Measurements from ENCODE around the gene BTBD18.

Gene BTBD18

DNA sequence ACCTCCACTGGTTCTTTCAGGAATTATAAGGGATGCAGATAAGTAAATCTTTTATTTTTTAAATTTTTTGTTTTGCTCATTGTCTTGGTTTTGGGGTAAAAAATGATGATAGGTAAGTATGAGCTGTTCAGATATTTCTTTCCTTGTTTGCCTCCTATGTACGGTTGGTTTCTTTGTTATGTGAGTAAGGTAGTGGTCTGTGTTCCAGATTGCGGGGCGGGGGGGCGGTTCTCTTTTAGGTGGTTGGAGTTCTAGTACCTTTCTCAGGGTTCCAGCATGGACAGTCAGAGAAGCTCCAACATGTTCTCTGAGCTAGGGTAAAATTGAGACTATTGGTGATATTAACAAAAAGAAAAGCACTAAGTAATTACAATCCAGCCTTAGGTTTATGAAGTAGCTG, 12.4 kb upstream of the BTBD18 start:
- peak overlapping the region; percentile 3 for H3K27ac ChIP-seq
- peak overlapping the region; percentile 72 for H3K4me3 ChIP-seq (ENCODE audit: low read depth, low read length)
- no peaks in the 10 kb centered on the region for H3K27me3 ChIP-seq (replicated peaks)
- in situ Hi-C loops (cut with HindIII; ENCODE audit: low pct_ligation_motif_present, low sequenced_read_pairs), result no loop called here
- DNase-seq, result no peak
- TF ChIP-seq, protein P1, sequence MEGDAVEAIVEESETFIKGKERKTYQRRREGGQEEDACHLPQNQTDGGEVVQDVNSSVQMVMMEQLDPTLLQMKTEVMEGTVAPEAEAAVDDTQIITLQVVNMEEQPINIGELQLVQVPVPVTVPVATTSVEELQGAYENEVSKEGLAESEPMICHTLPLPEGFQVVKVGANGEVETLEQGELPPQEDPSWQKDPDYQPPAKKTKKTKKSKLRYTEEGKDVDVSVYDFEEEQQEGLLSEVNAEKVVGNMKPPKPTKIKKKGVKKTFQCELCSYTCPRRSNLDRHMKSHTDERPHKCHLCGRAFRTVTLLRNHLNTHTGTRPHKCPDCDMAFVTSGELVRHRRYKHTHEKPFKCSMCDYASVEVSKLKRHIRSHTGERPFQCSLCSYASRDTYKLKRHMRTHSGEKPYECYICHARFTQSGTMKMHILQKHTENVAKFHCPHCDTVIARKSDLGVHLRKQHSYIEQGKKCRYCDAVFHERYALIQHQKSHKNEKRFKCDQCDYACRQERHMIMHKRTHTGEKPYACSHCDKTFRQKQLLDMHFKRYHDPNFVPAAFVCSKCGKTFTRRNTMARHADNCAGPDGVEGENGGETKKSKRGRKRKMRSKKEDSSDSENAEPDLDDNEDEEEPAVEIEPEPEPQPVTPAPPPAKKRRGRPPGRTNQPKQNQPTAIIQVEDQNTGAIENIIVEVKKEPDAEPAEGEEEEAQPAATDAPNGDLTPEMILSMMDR (IDR thresholded peaks at IDR 0.05; ENCODE audit: low read depth, low read length, missing control alignments), result no peak
- H3K36me3 ChIP-seq (replicated peaks), result no peaks in the 10 kb centered on the region

DNA sequence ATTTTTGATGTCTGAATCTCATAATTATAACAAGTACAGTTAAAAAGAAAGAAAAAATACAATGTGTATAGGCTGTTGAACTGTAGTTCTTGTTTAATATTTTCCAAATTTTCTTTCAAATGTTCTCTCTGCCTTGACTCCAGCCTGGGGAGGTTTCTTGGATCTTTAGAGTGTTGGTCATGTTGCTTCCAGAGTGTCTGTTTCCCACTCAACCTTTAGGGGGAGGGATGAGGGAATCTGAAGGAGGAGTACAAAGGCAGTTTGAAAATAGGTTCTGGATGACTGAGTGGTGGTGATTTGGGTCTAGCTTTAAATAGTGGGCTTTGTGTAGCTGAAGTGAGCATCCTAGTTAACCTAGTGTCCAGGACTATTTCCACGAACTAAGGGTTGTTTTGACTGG, 11.9 kb upstream of the BTBD18 start:
- H3K27ac ChIP-seq, result peak overlapping the region; percentile 86

DNA sequence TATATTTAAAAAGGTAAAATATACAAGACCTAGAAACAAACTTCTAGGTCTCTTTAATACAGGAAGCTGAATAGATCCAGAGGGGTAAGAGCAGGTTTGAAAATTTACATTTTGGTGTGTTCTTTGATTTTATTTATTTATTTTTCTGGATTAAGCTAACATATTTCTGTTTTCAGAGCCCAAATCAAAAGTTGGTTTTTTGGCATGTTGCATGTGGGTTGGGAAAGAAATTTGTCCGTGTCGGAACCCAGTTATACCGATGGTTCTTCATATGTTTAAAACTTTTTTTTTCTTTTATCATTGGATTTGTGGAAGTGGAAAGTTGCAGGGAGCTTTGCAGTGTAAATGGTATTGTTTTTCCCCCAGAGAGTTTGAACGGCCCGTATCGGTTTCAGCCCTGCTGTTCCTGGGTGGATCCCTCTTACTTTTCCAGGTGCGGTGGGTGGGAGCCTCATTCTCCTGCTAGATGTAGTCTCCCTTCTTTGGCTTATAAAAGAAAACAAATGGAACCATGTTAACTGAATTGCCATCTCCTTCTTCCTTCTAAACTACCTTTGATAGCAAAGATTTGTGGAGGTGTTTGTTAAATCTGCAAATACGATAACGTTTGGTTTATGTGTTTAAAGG, 10.7 kb upstream of the BTBD18 start:
- Histone ChIP-seq H3K36me3 (replicated peaks) (no peaks in the 10 kb centered on the region), H3K27ac (peak overlapping the region; percentile 86), H3K4me3 (ENCODE audit: low read depth, low read length) (peak overlapping the region; percentile 72), H3K27me3 (replicated peaks) (no peaks in the 10 kb centered on the region)
- TF ChIP-seq, protein P1 (IDR thresholded peaks at IDR 0.05; ENCODE audit: low read depth, low read length, missing control alignments), result no peak
- in situ Hi-C loops (cut with HindIII; ENCODE audit: low pct_ligation_motif_present, low sequenced_read_pairs), result no loop called here
- no peak for DNase-seq

More for the DNA sequence above, 11.9 kb upstream of the BTBD18 start:
- peak overlapping the region; percentile 72 for H3K4me3 ChIP-seq (ENCODE audit: low read depth, low read length)
- H3K27me3 ChIP-seq (replicated peaks), result no peaks in the 10 kb centered on the region
- in situ Hi-C loops (cut with HindIII; ENCODE audit: low pct_ligation_motif_present, low sequenced_read_pairs), result no loop called here
- TF ChIP-seq, protein P1 (IDR thresholded peaks at IDR 0.05; ENCODE audit: low read depth, low read length, missing control alignments), result peak; percentile 60
- DNase-seq, result peak; percentile 45
- H3K36me3 ChIP-seq (replicated peaks), result no peaks in the 10 kb centered on the region

DNA sequence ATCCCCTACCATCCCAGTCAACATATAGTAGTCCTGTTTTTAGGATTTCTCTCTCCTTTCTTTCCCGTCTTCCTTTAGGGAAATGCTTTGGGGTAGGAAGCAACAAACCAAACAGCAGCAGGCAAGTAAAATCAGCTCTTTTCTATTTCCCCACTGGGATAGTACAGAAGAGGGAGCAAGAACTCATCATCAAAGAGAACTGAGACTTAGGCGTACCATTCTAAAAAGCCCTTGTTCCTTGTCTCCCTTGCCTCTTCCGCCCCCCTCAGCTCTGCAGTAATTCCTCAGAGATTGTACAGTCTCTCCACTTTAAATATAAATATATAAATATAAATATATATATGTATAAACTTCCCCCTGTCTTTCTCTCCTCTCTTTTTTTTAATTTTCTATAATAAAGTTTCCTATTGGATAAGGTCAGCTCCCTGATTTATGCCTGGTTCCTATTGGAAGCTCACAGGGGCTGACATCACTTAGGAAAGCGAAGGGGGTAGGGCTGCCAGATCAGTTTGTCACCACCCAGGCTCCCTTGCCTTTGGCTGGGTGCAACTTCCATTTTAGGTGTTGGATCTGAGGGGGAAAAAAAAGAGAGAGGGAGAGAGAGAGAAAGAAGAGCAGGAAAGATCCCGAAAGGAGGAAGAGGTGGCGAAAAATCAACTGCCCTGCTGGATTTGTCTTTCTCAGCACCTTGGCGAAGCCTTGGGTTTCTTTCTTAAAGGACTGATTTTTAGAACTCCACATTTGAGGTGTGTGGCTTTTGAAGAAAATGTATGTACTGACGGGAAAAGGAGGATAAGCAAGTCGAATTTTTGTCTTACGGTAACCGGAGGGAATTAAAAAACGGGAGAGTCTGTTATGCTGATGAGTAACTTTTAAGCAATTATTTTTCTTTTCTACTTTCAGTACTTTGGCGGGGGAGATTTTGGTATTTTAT, 9.9 kb upstream of the BTBD18 start, which contains the start of gene CTNND1:
TSS of gene CTNND1 (plus strand) at position 502 of the 934 bp plus-strand sequence. CDS start 29,677 bp downstream, outside the sequence.
- H3K27me3 ChIP-seq (replicated peaks), result no peaks in the 10 kb centered on the region
- DNase-seq, result peak; percentile 96
- H3K36me3 ChIP-seq (replicated peaks), result no peaks in the 10 kb centered on the region
- H3K4me3 ChIP-seq (ENCODE audit: low read depth, low read length), result peak within 1 kb of the TSS; percentile 72
- H3K27ac ChIP-seq, result peak within 1 kb of the TSS; percentile 87
- TF ChIP-seq, protein P1 (IDR thresholded peaks at IDR 0.05; ENCODE audit: low read depth, low read length, missing control alignments), result no peak
- in situ Hi-C loops (cut with HindIII; ENCODE audit: low pct_ligation_motif_present, low sequenced_read_pairs), result no loop called here

DNA sequence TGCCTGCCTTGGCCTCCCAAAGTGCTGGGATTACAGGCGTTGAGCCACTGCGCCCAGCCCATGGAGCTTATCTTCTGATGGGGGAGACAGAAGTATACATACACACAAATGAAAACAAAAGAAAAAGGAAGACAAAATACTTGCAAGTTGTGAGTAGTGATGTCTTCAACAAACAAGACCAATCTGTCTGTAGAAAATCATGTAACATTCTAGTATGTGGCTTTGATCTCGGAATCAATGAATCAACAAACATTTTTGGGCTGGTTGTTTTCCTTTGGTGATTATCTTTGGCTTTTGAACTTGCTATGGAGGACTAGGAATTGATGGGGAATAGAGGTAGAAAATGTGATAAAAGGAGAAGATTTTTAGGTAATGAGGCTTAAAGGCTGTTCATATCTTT, 6.6 kb upstream of the BTBD18 start:
- no peaks in the 10 kb centered on the region for H3K27me3 ChIP-seq (replicated peaks)
- no peaks in the 10 kb centered on the region for H3K36me3 ChIP-seq (replicated peaks)
- TF ChIP-seq, protein P1 (IDR thresholded peaks at IDR 0.05; ENCODE audit: low read depth, low read length, missing control alignments), result no peak
- no peak for DNase-seq
- in situ Hi-C loops (cut with HindIII; ENCODE audit: low pct_ligation_motif_present, low sequenced_read_pairs), result no loop called here
- H3K27ac ChIP-seq, result no peak overlapping the region
- no peak overlapping the region for H3K4me3 ChIP-seq (ENCODE audit: low read depth, low read length)

All from brain microvascular endothelial cell (primary cell).